ENCODE measurements around the gene GAL3ST2.

The GAL3ST2 gene

DNA sequence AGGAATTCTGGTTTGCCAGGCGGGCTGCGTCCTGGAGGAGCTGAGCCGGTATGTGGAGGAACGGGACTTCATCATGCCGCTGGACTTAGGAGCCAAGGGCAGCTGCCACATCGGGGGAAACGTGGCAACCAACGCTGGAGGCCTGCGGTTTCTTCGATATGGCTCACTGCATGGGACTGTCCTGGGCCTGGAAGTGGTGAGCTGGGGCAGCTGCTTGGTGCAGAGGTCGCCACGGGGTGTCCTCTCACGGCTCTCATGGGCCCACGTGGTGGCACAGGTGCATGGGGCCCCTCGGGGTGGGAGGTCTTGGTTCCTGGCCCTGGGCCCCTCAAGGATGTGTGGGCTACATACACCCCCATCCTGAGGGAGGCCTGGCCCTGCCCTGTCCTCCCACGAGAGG, 33.0 kb upstream of the GAL3ST2 start:
- no peaks in the 10 kb centered on the region for H3K4me1 ChIP-seq (ENCODE audit: control insufficient read depth, low read length)
- no peak overlapping the region for H3K4me3 ChIP-seq (ENCODE audit: low read length)
- TF ChIP-seq, protein P1, sequence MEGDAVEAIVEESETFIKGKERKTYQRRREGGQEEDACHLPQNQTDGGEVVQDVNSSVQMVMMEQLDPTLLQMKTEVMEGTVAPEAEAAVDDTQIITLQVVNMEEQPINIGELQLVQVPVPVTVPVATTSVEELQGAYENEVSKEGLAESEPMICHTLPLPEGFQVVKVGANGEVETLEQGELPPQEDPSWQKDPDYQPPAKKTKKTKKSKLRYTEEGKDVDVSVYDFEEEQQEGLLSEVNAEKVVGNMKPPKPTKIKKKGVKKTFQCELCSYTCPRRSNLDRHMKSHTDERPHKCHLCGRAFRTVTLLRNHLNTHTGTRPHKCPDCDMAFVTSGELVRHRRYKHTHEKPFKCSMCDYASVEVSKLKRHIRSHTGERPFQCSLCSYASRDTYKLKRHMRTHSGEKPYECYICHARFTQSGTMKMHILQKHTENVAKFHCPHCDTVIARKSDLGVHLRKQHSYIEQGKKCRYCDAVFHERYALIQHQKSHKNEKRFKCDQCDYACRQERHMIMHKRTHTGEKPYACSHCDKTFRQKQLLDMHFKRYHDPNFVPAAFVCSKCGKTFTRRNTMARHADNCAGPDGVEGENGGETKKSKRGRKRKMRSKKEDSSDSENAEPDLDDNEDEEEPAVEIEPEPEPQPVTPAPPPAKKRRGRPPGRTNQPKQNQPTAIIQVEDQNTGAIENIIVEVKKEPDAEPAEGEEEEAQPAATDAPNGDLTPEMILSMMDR (IDR thresholded peaks at IDR 0.05; ENCODE audit: low read depth, low read length, poor library complexity, severe bottlenecking): no peak
- TF ChIP-seq EZH2phosphoT487 (IDR thresholded peaks at IDR 0.05; ENCODE audit: borderline replicate concordance, low read length): no peak
- H3K27ac ChIP-seq (ENCODE audit: low read depth, low read length): no peak overlapping the region
- H3K79me2 ChIP-seq (ENCODE audit: control insufficient read depth, low read length): peaks cover 36% of the 10 kb centered on the region
- H3K27me3 ChIP-seq (ENCODE audit: control insufficient read depth, low read length): no peaks in the 10 kb centered on the region
- H3K4me2 ChIP-seq (ENCODE audit: low read length): no peak overlapping the region
- no peaks in the 10 kb centered on the region for H3K9me3 ChIP-seq (ENCODE audit: control insufficient read depth, insufficient read depth, low read length)
- H4K20me1 ChIP-seq (ENCODE audit: control insufficient read depth, insufficient read depth, low read depth, low read length): peaks cover 4% of the 10 kb centered on the region; the same call in 1 of the 2 replicates
- no peaks in the 10 kb centered on the region for H3K9me2 ChIP-seq (replicated peaks; ENCODE audit: control insufficient read depth, low read length)
- peaks cover 60% of the 10 kb centered on the region for H3K36me3 ChIP-seq (ENCODE audit: control insufficient read depth, low read length)
- no peaks in the 10 kb centered on the region for H3F3A ChIP-seq (ENCODE audit: control insufficient read depth, insufficient read depth)

DNA sequence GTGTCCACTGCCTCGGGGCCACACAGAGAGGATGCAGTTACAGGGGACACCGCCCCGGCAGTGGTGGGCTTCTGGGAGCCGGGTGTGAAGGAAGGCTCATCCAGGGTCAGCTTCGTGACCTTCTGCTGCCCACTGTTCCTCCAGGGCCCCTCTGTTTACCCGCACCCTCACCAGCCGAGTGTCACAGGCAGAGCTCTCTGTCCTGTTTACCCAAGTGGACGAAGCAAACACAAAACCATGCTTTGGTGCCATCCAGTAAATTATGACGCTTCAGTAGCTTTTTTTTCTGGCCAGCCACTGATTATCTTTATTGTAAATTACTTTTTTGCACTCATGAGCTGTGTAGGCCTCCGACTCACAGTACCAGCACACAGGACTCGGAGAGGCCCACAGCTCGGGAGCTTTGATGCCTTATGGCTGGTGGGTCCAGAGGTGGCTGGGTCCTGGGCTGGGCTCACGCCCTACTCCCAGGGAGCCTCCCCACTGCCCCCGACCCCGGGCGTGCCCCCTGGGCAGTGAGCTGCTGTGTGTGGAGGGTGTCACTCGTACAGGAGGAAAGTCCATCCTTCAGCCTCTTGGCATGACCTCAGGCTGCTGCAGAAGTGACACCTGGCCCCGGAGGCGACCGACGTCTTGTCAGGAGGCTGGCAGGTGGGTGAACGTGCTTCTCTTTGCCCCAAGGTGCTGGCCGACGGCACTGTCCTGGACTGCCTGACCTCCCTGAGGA, 32.4 kb upstream of the GAL3ST2 start:
- no peaks in the 10 kb centered on the region for H3K4me1 ChIP-seq (ENCODE audit: control insufficient read depth, low read length)
- peaks cover 31% of the 10 kb centered on the region for H3K79me2 ChIP-seq (ENCODE audit: control insufficient read depth, low read length)
- no peaks in the 10 kb centered on the region for H3F3A ChIP-seq (ENCODE audit: control insufficient read depth, insufficient read depth)
- H3K9me2 ChIP-seq (replicated peaks; ENCODE audit: control insufficient read depth, low read length): no peaks in the 10 kb centered on the region
- no peaks in the 10 kb centered on the region for H3K27me3 ChIP-seq (ENCODE audit: control insufficient read depth, low read length)
- H3K27ac ChIP-seq (ENCODE audit: low read depth, low read length): no peak overlapping the region
- peaks cover 4% of the 10 kb centered on the region; the same call in 1 of the 2 replicates for H4K20me1 ChIP-seq (ENCODE audit: control insufficient read depth, insufficient read depth, low read depth, low read length)
- TF ChIP-seq, protein P1 (IDR thresholded peaks at IDR 0.05; ENCODE audit: low read depth, low read length, poor library complexity, severe bottlenecking): no peak
- no peak for TF ChIP-seq EZH2phosphoT487 (IDR thresholded peaks at IDR 0.05; ENCODE audit: borderline replicate concordance, low read length)
- peaks cover 60% of the 10 kb centered on the region for H3K36me3 ChIP-seq (ENCODE audit: control insufficient read depth, low read length)
- H3K4me3 ChIP-seq (ENCODE audit: low read length): no peak overlapping the region
- H3K4me2 ChIP-seq (ENCODE audit: low read length): no peak overlapping the region
- no peaks in the 10 kb centered on the region for H3K9me3 ChIP-seq (ENCODE audit: control insufficient read depth, insufficient read depth, low read length)

DNA sequence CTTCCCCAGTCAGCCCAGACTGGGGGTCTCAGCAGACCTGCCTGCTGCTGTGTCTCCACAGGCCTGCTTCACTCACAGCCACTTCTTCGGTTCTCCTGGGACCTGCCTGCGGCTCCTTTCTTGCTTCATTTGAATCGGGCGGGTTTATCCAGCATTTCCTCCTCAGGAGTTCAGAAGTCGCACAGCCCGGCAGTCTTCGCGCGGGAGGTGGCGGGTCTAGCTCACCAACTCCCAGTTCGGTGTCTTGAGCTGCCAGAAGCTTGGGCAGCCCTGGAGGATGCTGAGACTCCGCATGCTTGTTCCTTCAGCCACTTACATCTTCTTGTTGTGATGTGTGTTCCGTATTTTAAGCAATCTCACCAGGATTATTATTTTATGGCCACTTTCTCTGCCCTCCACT, 31.3 kb upstream of the GAL3ST2 start:
- Histone ChIP-seq H3K4me3 (ENCODE audit: low read length) (no peak overlapping the region), H3K27me3 (ENCODE audit: control insufficient read depth, low read length) (no peaks in the 10 kb centered on the region), H3K27ac (ENCODE audit: low read depth, low read length) (no peak overlapping the region), H3K4me1 (ENCODE audit: control insufficient read depth, low read length) (no peaks in the 10 kb centered on the region), H3K9me3 (ENCODE audit: control insufficient read depth, insufficient read depth, low read length) (no peaks in the 10 kb centered on the region), H3K79me2 (ENCODE audit: control insufficient read depth, low read length) (peaks cover 20% of the 10 kb centered on the region), H4K20me1 (ENCODE audit: control insufficient read depth, insufficient read depth, low read depth, low read length) (peaks cover 4% of the 10 kb centered on the region; the same call in 1 of the 2 replicates), H3K9me2 (replicated peaks; ENCODE audit: control insufficient read depth, low read length) (no peaks in the 10 kb centered on the region), H3F3A (ENCODE audit: control insufficient read depth, insufficient read depth) (no peaks in the 10 kb centered on the region), H3K4me2 (ENCODE audit: low read length) (no peak overlapping the region), H3K36me3 (ENCODE audit: control insufficient read depth, low read length) (peaks cover 58% of the 10 kb centered on the region)
- TF ChIP-seq, protein P1 (IDR thresholded peaks at IDR 0.05; ENCODE audit: low read depth, low read length, poor library complexity, severe bottlenecking): no peak
- no peak for TF ChIP-seq EZH2phosphoT487 (IDR thresholded peaks at IDR 0.05; ENCODE audit: borderline replicate concordance, low read length)

All from DOHH2 (cell line).